Kidney (tissue), 14 donors: ENCODE measurements around the gene HRH3. TPM values are rescaled to one million over a fixed set of nuclear protein-coding genes. Genes with fewer than 3 reads are reported as not detected.
A peak's percentile ranks its signal among the peaks of the same experiment; 100 is the strongest.

Experiments used
- DNase-seq, 5 donors: peaks; one replicate each; pipeline ENCODE4 v3.0.0-alpha.2; 2013 to 2020
- FAIRE-seq: peaks from 2 replicates; lab custom pipeline; 2012; peaks lifted over from hg19 to GRCh38; lab: Jason Lieb, UNC
- H3K27ac ChIP-seq, 2 donors: one replicate each; pipeline ENCODE4 v1.7.0; 2013; ENCODE audit warnings: low read depth in 2 of 2, low read length in 2 of 2, inconsistent platforms in 1 of 2
- H3K27me3 ChIP-seq: one replicate; pipeline ENCODE4 v1.7.1; 2013; ENCODE audit warnings: low read length, inconsistent platforms; ENCODE audit not compliant: control insufficient read depth, insufficient read depth
- H3K36me3 ChIP-seq, 3 donors: one replicate each; pipeline versions ENCODE4 v1.7.0 to v1.7.1; 2013; ENCODE audit warnings: low read length in 3 of 3, control low read depth in 1 of 3, inconsistent platforms in 1 of 3; ENCODE audit not compliant: insufficient read depth in 3 of 3, control insufficient read depth in 2 of 3
- H3K4me1 ChIP-seq, 3 donors: one replicate each; pipeline versions ENCODE4 v1.7.0 to v1.7.1; 2013; ENCODE audit warnings: low read length in 3 of 3, inconsistent platforms in 1 of 3, low read depth in 1 of 3; ENCODE audit not compliant: control insufficient read depth in 2 of 3, insufficient read depth in 2 of 3
- H3K4me3 ChIP-seq, 3 donors: one replicate each; pipeline versions ENCODE4 v1.7.0 to v1.8.1; 2013; ENCODE audit warnings: low read length in 3 of 3, control low read depth in 1 of 3, inconsistent platforms in 1 of 3
- H3K9ac ChIP-seq, 3 donors: one replicate each; pipeline versions ENCODE4 v1.7.0 to v1.7.1; 2013; ENCODE audit warnings: low read length in 3 of 3, control low read depth in 1 of 3, inconsistent platforms in 1 of 3
- H3K9me3 ChIP-seq, 3 donors: one replicate each; pipeline versions ENCODE4 v1.7.0 to v1.7.1; 2013; ENCODE audit warnings: low read length in 3 of 3, control low read depth in 1 of 3, inconsistent platforms in 1 of 3; ENCODE audit not compliant: control insufficient read depth in 2 of 3, insufficient read depth in 1 of 3
- CTCF ChIP-seq: IDR thresholded peaks from 3 replicates; pipeline ENCODE4 v1.5.1; 2012; ENCODE audit warnings: mild to moderate bottlenecking, moderate library complexity, borderline replicate concordance; ENCODE audit not compliant: insufficient read depth; ENCODE audit errors: extremely low read depth
- intact Hi-C: fragments of 100-400 bp; cut with DNase I; formaldehyde crosslinking; loops from one replicate; pipeline ENCODE4 v1.11.1; 2022
- polyA plus RNA-seq: library from polyadenylated mRNA; stranded (reverse); fragments of 350-450 nt; fragmentation: Illumina TruSeq; extraction: RNeasy Lipid Tissue Mini Kit (QIAGEN cat#74804); gene quantifications from one replicate; pipeline ENCODE4 v1.2.3, GENCODE V29; 2014; ENCODE audit warnings: low read depth, low replicate concordance; ENCODE audit not compliant: insufficient read depth
- total RNA-seq: library from RNA; stranded (reverse); fragmentation: NEBNext Ultra II Directional; extraction: Animal tissue kit (Norgen Biotek cat#: 25700); gene quantifications from one replicate; pipeline ENCODE4 v1.2.1, GENCODE V29; 2021
- donor health status: control.
- donor health status: control.
- donor health status: control.
- donor health status: control.
- donor health status: control.
- donor health status: DM: yes; HTN: yes; CAD: no.
- donor health status: Normal renal cell carcinoma (clear cell type).

Gene HRH3
- total and polyA plus RNA-seq, 2 donors from 2014 or later = not detected

- no peaks in the 10 kb centered on the region for H3K27me3 ChIP-seq
- intact Hi-C loops = no loop called here
- H3K9me3 ChIP-seq = no peaks in the 10 kb centered on the region
- H3K27ac ChIP-seq = no peak overlapping the region
- FAIRE-seq (no peak), DNase-seq (no peak)
- TF ChIP-seq CTCF = no peak
- H3K36me3 ChIP-seq = no peaks in the 10 kb centered on the region
- H3K9ac ChIP-seq = no peak overlapping the region
- H3K4me1 ChIP-seq = no peaks in the 10 kb centered on the region
- H3K4me3 ChIP-seq = no peak overlapping the region
These were observed 13.7 kb downstream of the HRH3 start for GRCh38 chr20:62206388-62206775.

- DNase-seq (peak in 1 of 5 donors; percentile 73), FAIRE-seq (no peak)
- intact Hi-C loops = no loop called here
- H3K9me3 ChIP-seq = no peaks in the 10 kb centered on the region
- no peak overlapping the region for H3K27ac ChIP-seq
- no peak overlapping the region for H3K4me3 ChIP-seq
- no peaks in the 10 kb centered on the region for H3K27me3 ChIP-seq
- H3K4me1 ChIP-seq = no peaks in the 10 kb centered on the region
- no peaks in the 10 kb centered on the region for H3K36me3 ChIP-seq
- TF ChIP-seq CTCF = no peak
- H3K9ac ChIP-seq = no peak overlapping the region
These were observed 14.3 kb downstream of the HRH3 start for GRCh38 chr20:62205618-62206387.

- H3K27me3 ChIP-seq = no peaks in the 10 kb centered on the region
- no peak overlapping the region for H3K9ac ChIP-seq
- no peaks in the 10 kb centered on the region for H3K9me3 ChIP-seq
- no peak overlapping the region for H3K4me3 ChIP-seq
- H3K36me3 ChIP-seq = peaks cover 0 to 12% (median 10%) of the 10 kb centered on the region in 3 donors
- H3K27ac ChIP-seq = no peak overlapping the region
- DNase-seq = peak in 1 of 5 donors; percentile 52
- FAIRE-seq = no peak
- TF ChIP-seq CTCF = no peak
- no peaks in the 10 kb centered on the region for H3K4me1 ChIP-seq
- intact Hi-C loops = no loop called here
These were observed 16.6 kb downstream of the HRH3 start for GRCh38 chr20:62203378-62204030.
